Lung (tissue), 12 donors: Measurements from ENCODE around the gene KCNAB2. TPM values are rescaled to one million over a fixed set of nuclear protein-coding genes. Genes with fewer than 3 reads are reported as not detected.

Experiments
- ATAC-seq: fragments of 200-7000 bp; cut with Tn5 transposase; one replicate; pipeline ENCODE4 v1.9.1; 2020; ENCODE audit warnings: moderate number of reproducible peaks; ENCODE audit not compliant: insufficient read depth, low FRiP score
- DNase-seq, 3 donors: peaks; one replicate each; pipeline ENCODE4 v3.0.0-alpha.2; 2013 to 2017
- H3K27ac ChIP-seq, 2 donors: one replicate each; pipeline ENCODE4 v1.5.1; 2013; ENCODE audit warnings: mild to moderate bottlenecking in 2 of 2, moderate library complexity in 2 of 2, control low read depth in 1 of 2, inconsistent platforms in 1 of 2, low read depth in 1 of 2, low read length in 1 of 2
- H3K27me3 ChIP-seq, 3 donors: one replicate each; pipeline ENCODE4 v1.5.1; 2013; ENCODE audit warnings: low read length in 2 of 3; ENCODE audit not compliant: control insufficient read depth in 3 of 3, insufficient read depth in 3 of 3
- H3K36me3 ChIP-seq, 4 donors: one replicate each; pipeline ENCODE4 v1.5.1; 2013; ENCODE audit warnings: low read length in 4 of 4, mild to moderate bottlenecking in 1 of 4, moderate library complexity in 1 of 4; ENCODE audit not compliant: control insufficient read depth in 4 of 4, insufficient read depth in 4 of 4
- H3K4me1 ChIP-seq, 5 donors: one replicate each; pipeline ENCODE4 v1.5.1; 2013; ENCODE audit warnings: low read length in 5 of 5, mild to moderate bottlenecking in 2 of 5, moderate library complexity in 1 of 5; ENCODE audit not compliant: control insufficient read depth in 5 of 5, insufficient read depth in 5 of 5
- H3K4me3 ChIP-seq: one replicate; pipeline ENCODE4 v1.5.1; 2013; ENCODE audit warnings: mild to moderate bottlenecking, control low read depth, moderate library complexity
- H3K9ac ChIP-seq, 2 donors: one replicate each; pipeline ENCODE4 v1.5.1; 2013; ENCODE audit warnings: low read length in 2 of 2, control low read depth in 1 of 2; ENCODE audit not compliant: insufficient read depth in 1 of 2
- H3K9me3 ChIP-seq, 4 donors: one replicate each; pipeline ENCODE4 v1.5.1; 2013; ENCODE audit warnings: low read length in 3 of 4, mild to moderate bottlenecking in 1 of 4, moderate library complexity in 1 of 4; ENCODE audit not compliant: control insufficient read depth in 4 of 4, insufficient read depth in 3 of 4
- WGBS, 2 donors: extraction: QIAGEN DNeasy Blood & Tissue Kit; methylation state at CpG; one replicate each; pipeline ENCODE4 v1.1.7; 2013; 5-methylcytosine and 5-hydroxymethylcytosine counted together
- polyA plus RNA-seq, 2 donors: library from polyadenylated mRNA; stranded (reverse); fragments of 200-250 nt; gene quantifications; one replicate each; pipeline ENCODE4 v1.2.1, GENCODE V29; 2013
- total RNA-seq, 2 donors: library from RNA; depleted of rRNA in 1 of 2; stranded (reverse); fragments of >200 nt in 1 of 2; gene quantifications; one replicate each; pipeline ENCODE4 v1.2.1, GENCODE V29; 2014 to 2021
- TF ChIP-seq, protein P1 (sequence below): IDR thresholded peaks from 2 replicates; pipeline ENCODE4 v1.5.1; 2012; ENCODE audit warnings: mild to moderate bottlenecking; ENCODE audit errors: control extremely low read depth, extremely low read depth
- donor health status: control.
- donor health status: control.
- donor health status: Bipolar disorder and iron deficiency.
- donor health status: healthy.
- donor health status: DM: yes; HTN: yes; CAD: no.

KCNAB2 gene
- total and polyA plus RNA-seq, 4 donors: 13.7 to 86.4 (median 45.5) TPM

DNA sequence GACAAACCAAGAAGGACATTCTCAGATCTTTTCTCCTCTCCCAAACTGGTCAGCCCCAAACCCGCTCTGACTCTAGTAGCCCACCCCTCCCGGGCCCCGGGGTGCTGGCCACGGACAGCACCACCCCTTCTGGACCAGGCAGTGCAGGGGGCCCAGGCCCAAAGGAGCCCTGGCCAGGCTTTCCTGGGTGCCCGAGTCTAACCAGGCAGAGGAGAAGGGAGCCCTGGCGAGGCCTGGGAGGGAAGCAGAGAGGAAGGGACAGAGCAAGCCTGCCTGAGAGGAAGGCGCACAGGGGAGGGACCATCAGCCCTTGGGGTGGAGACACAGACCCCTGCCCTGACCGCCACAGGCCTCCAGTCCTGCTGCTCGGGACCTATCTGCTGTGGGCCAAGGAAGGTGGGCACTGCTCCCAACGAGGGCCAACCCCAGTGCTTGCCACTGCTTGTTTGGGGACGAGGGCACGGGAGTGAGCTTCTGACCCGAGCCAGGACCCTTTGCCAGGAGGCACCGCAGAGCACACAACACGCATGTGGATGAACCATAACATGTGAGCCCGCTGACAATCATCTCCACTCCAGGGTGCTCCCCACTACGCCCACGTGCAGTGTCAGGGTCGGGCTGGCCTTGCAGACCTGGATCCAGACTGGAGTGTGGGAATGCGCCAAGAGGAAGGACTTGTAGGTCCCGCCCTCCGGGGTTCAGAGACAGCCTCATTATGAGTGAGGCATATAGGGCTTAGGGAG, 57.6 kb downstream of the KCNAB2 start:
- ATAC-seq (no peak), DNase-seq (no peak)

DNA sequence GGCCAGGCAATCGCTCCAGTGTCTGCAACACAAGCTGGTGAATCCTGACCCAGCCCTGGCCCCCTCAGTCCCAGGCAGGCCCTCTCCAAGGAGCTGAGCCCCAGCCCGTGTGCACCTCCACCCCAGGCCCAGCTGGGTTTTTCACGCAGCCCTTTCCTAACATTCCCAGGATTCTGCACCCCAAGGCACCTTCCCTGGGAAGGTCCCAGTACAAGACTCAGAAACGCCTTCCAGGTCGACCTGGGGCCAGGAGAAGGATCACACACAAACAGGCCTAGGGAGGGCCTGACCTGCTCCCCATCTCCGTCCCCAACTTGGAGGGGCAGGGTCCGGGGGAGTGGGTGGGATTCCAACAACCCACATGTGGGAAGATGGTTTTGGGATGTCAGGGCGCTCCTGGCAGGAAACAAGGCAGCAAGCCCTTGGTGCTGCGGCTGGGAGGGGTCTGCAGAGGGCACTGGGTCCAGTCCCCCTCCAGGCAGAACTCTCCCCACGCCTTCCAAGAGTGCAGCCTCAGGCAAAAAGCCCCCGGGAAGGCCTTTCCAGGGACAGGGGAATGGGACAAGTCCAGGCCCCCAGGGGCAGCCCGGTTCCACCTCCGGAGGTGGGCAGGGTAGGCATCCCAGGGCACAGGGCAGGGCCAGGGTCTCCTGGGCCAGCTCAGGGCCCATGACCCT, 58.3 kb downstream of the KCNAB2 start:
- TF ChIP-seq, protein P1, sequence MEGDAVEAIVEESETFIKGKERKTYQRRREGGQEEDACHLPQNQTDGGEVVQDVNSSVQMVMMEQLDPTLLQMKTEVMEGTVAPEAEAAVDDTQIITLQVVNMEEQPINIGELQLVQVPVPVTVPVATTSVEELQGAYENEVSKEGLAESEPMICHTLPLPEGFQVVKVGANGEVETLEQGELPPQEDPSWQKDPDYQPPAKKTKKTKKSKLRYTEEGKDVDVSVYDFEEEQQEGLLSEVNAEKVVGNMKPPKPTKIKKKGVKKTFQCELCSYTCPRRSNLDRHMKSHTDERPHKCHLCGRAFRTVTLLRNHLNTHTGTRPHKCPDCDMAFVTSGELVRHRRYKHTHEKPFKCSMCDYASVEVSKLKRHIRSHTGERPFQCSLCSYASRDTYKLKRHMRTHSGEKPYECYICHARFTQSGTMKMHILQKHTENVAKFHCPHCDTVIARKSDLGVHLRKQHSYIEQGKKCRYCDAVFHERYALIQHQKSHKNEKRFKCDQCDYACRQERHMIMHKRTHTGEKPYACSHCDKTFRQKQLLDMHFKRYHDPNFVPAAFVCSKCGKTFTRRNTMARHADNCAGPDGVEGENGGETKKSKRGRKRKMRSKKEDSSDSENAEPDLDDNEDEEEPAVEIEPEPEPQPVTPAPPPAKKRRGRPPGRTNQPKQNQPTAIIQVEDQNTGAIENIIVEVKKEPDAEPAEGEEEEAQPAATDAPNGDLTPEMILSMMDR: no peak
- ATAC-seq (no peak), DNase-seq (no peak)
- Histone ChIP-seq H3K4me3 (no peak overlapping the region), H3K27ac (no peak overlapping the region), H3K9me3 (no peaks in the 10 kb centered on the region), H3K4me1 (no peaks in the 10 kb centered on the region), H3K9ac (no peak overlapping the region), H3K36me3 (peaks cover 0 to 2% (median 0%) of the 10 kb centered on the region in 4 donors), H3K27me3 (peaks cover 0 to 4% (median 2%) of the 10 kb centered on the region in 3 donors)
- WGBS, 2 donors: 69 to 73% methylated on average over 13 of the region's 13 CpGs

More for the DNA sequence above, 57.6 kb downstream of the KCNAB2 start:
- peaks cover 0 to 2% (median 0%) of the 10 kb centered on the region in 4 donors for H3K36me3 ChIP-seq
- peaks cover 0 to 2% (median 2%) of the 10 kb centered on the region in 3 donors for H3K27me3 ChIP-seq
- no peak overlapping the region for H3K4me3 ChIP-seq
- no peaks in the 10 kb centered on the region for H3K9me3 ChIP-seq
- H3K4me1 ChIP-seq: no peaks in the 10 kb centered on the region
- TF ChIP-seq, protein P1: no peak
- H3K27ac ChIP-seq: no peak overlapping the region
- WGBS, 2 donors: 78 to 89% methylated on average over 22 of the region's 22 CpGs
- no peak overlapping the region for H3K9ac ChIP-seq

DNA sequence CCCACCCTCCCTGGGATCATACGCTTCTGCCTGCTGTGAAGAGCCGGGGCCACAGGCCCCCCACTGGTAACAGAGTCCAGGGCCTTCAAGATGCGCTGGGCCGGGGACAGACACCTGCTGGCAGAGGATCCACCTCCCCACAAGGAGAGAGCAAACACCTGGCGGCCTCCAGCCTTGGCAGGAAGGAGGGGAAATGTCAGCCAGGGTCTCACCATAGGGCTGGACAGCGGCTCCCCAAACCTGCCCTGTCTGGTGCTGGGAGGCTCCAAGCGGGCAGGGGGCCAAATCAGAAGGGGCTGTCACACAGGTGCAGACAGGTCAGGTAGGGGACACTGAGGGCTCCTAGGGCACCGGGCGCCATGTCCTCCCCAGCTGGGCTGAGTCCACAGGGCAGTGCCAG, 58.9 kb downstream of the KCNAB2 start:
- TF ChIP-seq, protein P1: no peak
- peaks cover 0 to 6% (median 2%) of the 10 kb centered on the region in 3 donors for H3K27me3 ChIP-seq
- no peak overlapping the region for H3K4me3 ChIP-seq
- no peak for ATAC-seq
- H3K27ac ChIP-seq: no peak overlapping the region
- H3K9me3 ChIP-seq: no peaks in the 10 kb centered on the region
- H3K9ac ChIP-seq: no peak overlapping the region
- no peak for DNase-seq
- no peaks in the 10 kb centered on the region for H3K4me1 ChIP-seq
- WGBS, 2 donors: 74 to 88% methylated on average over 9 of the region's 9 CpGs
- H3K36me3 ChIP-seq: no peaks in the 10 kb centered on the region
